ENCODE measurements around the gene SPATA31E1. TPM values are rescaled to one million over a fixed set of nuclear protein-coding genes. Genes with fewer than 3 reads are reported as not detected.

Gene SPATA31E1
- total RNA-seq, 2 experiments from 2014 or later, result not detected

GRCh38 chr9:87861332-87861731 lies 21.3 kb upstream of the SPATA31E1 start:
- H3K36me3 Mint-ChIP-seq (ENCODE audit: low read depth), result no peaks in the 10 kb centered on the region
- CTCF ChIA-PET, result interaction anchor here (1.3 kb wide), 1 partner anchor 11 kb away, joined by 3 read pairs; no protein-coding TSS in a partner anchor

DNA sequence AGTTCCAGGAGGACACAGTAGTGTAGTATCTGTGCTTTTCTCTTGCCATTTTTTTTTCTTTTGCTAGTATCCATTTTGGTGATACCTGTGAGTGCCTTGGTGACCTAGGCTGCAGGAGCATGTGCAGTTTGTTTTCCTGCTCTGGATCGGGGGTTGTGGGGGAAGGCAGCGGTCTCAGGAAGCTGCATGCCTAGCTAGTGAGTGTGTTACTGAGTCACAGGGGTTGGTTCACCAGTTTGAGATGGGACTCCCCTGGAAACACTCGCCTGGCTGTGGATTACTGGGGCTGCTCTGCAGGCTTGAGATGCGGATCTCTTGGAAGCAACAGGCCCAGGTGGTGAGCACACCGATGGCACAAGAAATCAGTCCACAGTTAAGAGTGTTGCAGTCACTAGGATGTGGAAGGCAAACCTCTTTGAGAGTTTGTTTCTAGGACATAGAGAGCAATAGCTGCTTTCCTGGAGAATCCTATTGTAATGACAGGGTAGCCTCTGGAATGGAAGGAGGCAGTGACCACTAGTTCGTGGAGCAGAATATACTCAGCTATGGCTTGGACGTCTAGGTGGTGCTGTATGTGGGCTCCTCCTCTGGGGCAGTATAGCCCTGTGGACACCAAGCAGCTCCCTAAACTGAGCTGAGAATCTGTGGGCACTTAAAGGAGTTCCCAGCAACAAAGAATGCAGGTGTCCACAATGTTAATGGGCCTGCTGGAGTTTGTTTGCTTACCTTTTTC lies 20.0 kb upstream of the SPATA31E1 start:
- TF ChIP-seq CTCF (IDR thresholded peaks at IDR 0.05), result no peak

More at GRCh38 chr9:87861332-87861731, 21.3 kb upstream of the SPATA31E1 start:
- intact Hi-C loops (cut with DNase I, micrococcal nuclease), result no loop called here
- Histone ChIP-seq H3K36me3 (ENCODE audit: insufficient read depth, low read length) (no peaks in the 10 kb centered on the region), H3K9me3 (ENCODE audit: control insufficient read depth in 1 of 2, insufficient read depth in 1 of 2, low read length in 2 of 2) (peaks cover 0 to 40% of the 10 kb centered on the region in 2 experiments), H3K4me1 (ENCODE audit: insufficient read depth, low read length) (no peaks in the 10 kb centered on the region), H3K4me3 (ENCODE audit: low read length) (no peak overlapping the region), H3K27ac (ENCODE audit: low read depth in 1 of 2, low read length in 2 of 2) (no peak overlapping the region), H3K27me3 (ENCODE audit: control insufficient read depth in 1 of 2, insufficient read depth in 2 of 2, low read length in 2 of 2) (no peaks in the 10 kb centered on the region)
- POLR2A ChIA-PET, result no interaction called here
- ATAC-seq (ENCODE audit: poor library complexity) (no peak), DNase-seq (no peak)
- Mint-ChIP-seq H3K4me3 (no peak overlapping the region), H3K9me3 (peaks cover 6% of the 10 kb centered on the region), H3K27ac (no peak overlapping the region), H3K4me1 (ENCODE audit: low read depth) (no peaks in the 10 kb centered on the region), H3K27me3 (no peaks in the 10 kb centered on the region)
- TF ChIP-seq CTCF (IDR thresholded peaks at IDR 0.05), result no peak

DNA sequence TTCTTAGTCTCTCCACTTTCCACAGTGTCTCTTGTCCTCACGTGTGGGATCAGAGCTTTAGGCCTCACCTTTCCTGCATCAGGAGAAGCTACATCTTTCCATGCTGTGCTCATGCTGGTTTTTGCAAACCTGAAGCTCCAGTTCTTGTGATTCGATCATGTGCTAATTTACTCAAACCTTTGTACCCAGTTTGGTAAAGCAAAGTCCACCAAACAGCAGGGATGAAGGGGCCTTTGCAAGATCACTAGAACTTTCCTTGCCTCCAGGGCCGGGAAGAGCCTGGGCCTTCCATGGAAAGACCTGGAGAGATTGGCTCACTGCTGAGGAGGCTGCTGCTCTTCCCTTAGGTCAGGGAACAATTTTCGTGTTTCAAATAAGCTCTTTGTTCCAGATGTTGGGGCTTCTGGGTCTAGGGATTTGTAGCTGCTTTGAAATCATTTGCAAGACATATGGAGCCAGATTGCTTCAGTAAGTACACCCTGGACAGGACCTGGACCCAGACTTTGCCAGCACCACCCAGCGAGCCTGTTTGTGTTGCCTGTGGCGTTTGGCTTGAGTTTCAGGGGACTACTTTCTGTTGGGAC lies 18.7 kb upstream of the SPATA31E1 start:
- Mint-ChIP-seq H3K9me3 (peaks cover 6% of the 10 kb centered on the region), H3K27me3 (no peaks in the 10 kb centered on the region), H3K4me3 (no peak overlapping the region), H3K4me1 (ENCODE audit: low read depth) (no peaks in the 10 kb centered on the region), H3K27ac (no peak overlapping the region), H3K36me3 (ENCODE audit: low read depth) (no peaks in the 10 kb centered on the region)
- Histone ChIP-seq H3K4me1 (ENCODE audit: insufficient read depth, low read length) (no peaks in the 10 kb centered on the region), H3K36me3 (ENCODE audit: insufficient read depth, low read length) (no peaks in the 10 kb centered on the region), H3K4me3 (ENCODE audit: low read length) (no peak overlapping the region), H3K27ac (ENCODE audit: low read depth in 1 of 2, low read length in 2 of 2) (no peak overlapping the region), H3K9me3 (ENCODE audit: control insufficient read depth in 1 of 2, insufficient read depth in 1 of 2, low read length in 2 of 2) (peaks cover 0 to 23% of the 10 kb centered on the region in 2 experiments), H3K27me3 (ENCODE audit: control insufficient read depth in 1 of 2, insufficient read depth in 2 of 2, low read length in 2 of 2) (no peaks in the 10 kb centered on the region)
- DNase-seq (no peak), ATAC-seq (ENCODE audit: poor library complexity) (no peak)
- ChIA-PET CTCF (no interaction called here), POLR2A (no interaction called here)
- intact Hi-C loops (cut with DNase I, micrococcal nuclease), result no loop called here
- TF ChIP-seq CTCF (IDR thresholded peaks at IDR 0.05), result no peak

More for the DNA sequence above, 20.0 kb upstream of the SPATA31E1 start:
- no peaks in the 10 kb centered on the region for H3K36me3 ChIP-seq (ENCODE audit: insufficient read depth, low read length)
- H3K4me1 ChIP-seq (ENCODE audit: insufficient read depth, low read length), result no peaks in the 10 kb centered on the region
- intact Hi-C loops (cut with DNase I, micrococcal nuclease), result no loop called here
- H3K4me1 Mint-ChIP-seq (ENCODE audit: low read depth), result no peaks in the 10 kb centered on the region
- peaks cover 0 to 29% of the 10 kb centered on the region in 2 experiments for H3K9me3 ChIP-seq (ENCODE audit: control insufficient read depth in 1 of 2, insufficient read depth in 1 of 2, low read length in 2 of 2)
- H3K27me3 ChIP-seq (ENCODE audit: control insufficient read depth in 1 of 2, insufficient read depth in 2 of 2, low read length in 2 of 2), result no peaks in the 10 kb centered on the region
- H3K36me3 Mint-ChIP-seq (ENCODE audit: low read depth), result no peaks in the 10 kb centered on the region
- DNase-seq (no peak), ATAC-seq (ENCODE audit: poor library complexity) (no peak)
- ChIA-PET CTCF (no interaction called here), POLR2A (no interaction called here)
- H3K4me3 Mint-ChIP-seq, result no peak overlapping the region
- no peaks in the 10 kb centered on the region for H3K27me3 Mint-ChIP-seq
- peaks cover 6% of the 10 kb centered on the region for H3K9me3 Mint-ChIP-seq
- H3K4me3 ChIP-seq (ENCODE audit: low read length), result no peak overlapping the region
- H3K27ac Mint-ChIP-seq, result no peak overlapping the region
- H3K27ac ChIP-seq (ENCODE audit: low read depth in 1 of 2, low read length in 2 of 2), result no peak overlapping the region

Data from CD4-positive, alpha-beta T cell (primary cell).